CD4-positive, alpha-beta T cell treated with Interferon gamma for 1 hour (primary cell): ENCODE data around the gene GNL1.
A peak's percentile ranks its signal among the peaks of the same experiment; 100 is the strongest.

Source experiments
- DNase-seq: peaks from one replicate; pipeline ENCODE4 v3.0.0-alpha.2; 2020

The GNL1 gene

GRCh38 chr6:30556066-30556905 lies at the start of gene GNL1:
Gene GNL1, minus strand, starts transcription at chr6:30556489. Its CDS starts 286 bp downstream, at chr6:30556203.
- DNase-seq: peak; percentile 97

- no peak for DNase-seq
Observed at GRCh38 chr6:30603961-30604360, 47.7 kb upstream of the GNL1 start.

- DNase-seq: no peak
Observed at GRCh38 chr6:30601815-30602641, 45.7 kb upstream of the GNL1 start.

GRCh38 chr6:30601436-30601814 lies 45.1 kb upstream of the GNL1 start:
- DNase-seq: peak; percentile 25

- no peak for DNase-seq
Observed at GRCh38 chr6:30600451-30600961, 44.2 kb upstream of the GNL1 start.

- DNase-seq: no peak
Observed at GRCh38 chr6:30599625-30600324, 43.5 kb upstream of the GNL1 start.

- DNase-seq: no peak
Observed at GRCh38 chr6:30598912-30599624, 42.8 kb upstream of the GNL1 start.

- peak; percentile 71 for DNase-seq
Observed at GRCh38 chr6:30597315-30598144, 41.2 kb upstream of the GNL1 start.

GRCh38 chr6:30592287-30592686 lies 36.0 kb upstream of the GNL1 start:
- no peak for DNase-seq

- DNase-seq: no peak
Observed at GRCh38 chr6:30591008-30591407, 34.7 kb upstream of the GNL1 start.

- no peak for DNase-seq
Observed at GRCh38 chr6:30590509-30590908, 34.2 kb upstream of the GNL1 start.

- no peak for DNase-seq
Observed at GRCh38 chr6:30589754-30590358, 33.6 kb upstream of the GNL1 start.

- DNase-seq: no peak
Observed at GRCh38 chr6:30583921-30584320, 27.6 kb upstream of the GNL1 start.

GRCh38 chr6:30578051-30578450 lies 21.8 kb upstream of the GNL1 start:
- no peak for DNase-seq

GRCh38 chr6:30573113-30573512 lies 16.8 kb upstream of the GNL1 start:
- DNase-seq: no peak

GRCh38 chr6:30572148-30572547 lies 15.9 kb upstream of the GNL1 start:
- DNase-seq: no peak

GRCh38 chr6:30571762-30572082 lies 15.4 kb upstream of the GNL1 start:
- DNase-seq: no peak

- peak; percentile 98 for DNase-seq
Observed at GRCh38 chr6:30571075-30571761, 14.9 kb upstream of the GNL1 start, which contains the start of gene ABCF1. Gene ABCF1, plus strand, starts transcription at chr6:30571442. Its CDS starts 46 bp downstream, at chr6:30571488.

GRCh38 chr6:30570740-30571074 lies 14.4 kb upstream of the GNL1 start:
- DNase-seq: no peak

- DNase-seq: no peak
Observed at GRCh38 chr6:30570263-30570662, 14.0 kb upstream of the GNL1 start.

GRCh38 chr6:30568245-30568644 lies 12.0 kb upstream of the GNL1 start:
- no peak for DNase-seq
